Activated CD8-positive, alpha-beta memory T cell treated with anti-CD3 and anti-CD28 coated beads, Interleukin-2, amount 50 U/mL, for 24 hours (primary cell): ENCODE results near the gene FAM72B.
"Not testable (repeated sequence)": the region's sequence is repeated elsewhere in the genome, so short reads cannot be mapped to it uniquely, and the experiment has no call there.

ENCODE experiments used
- DNase-seq: peaks from one replicate; pipeline ENCODE4 v3.0.0-alpha.2; 2020; ENCODE audit errors: extremely low read depth

Gene FAM72B

GRCh38 chr1:121200232-121200631, 16.1 kb upstream of the FAM72B start:
- not testable (repeated sequence) for DNase-seq

DNA sequence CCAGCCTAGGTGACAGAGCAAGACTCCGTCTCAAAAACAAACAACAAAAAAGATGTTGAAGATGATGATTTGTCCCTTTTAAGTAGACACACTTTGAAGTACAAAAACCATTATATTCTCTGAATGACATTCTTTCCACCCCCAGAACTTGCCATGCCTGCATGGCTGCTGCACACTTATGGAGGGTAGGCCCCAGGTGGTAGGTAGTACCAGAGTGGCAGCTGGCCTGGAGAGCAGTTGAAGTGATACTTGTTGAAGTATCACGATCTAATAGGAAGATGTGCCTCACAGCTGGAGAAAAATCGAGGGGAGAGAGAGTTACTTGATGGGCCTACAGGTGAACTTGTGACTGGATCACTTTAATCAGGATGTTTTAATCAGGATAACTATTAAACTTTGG, 15.6 kb upstream of the FAM72B start:
- DNase-seq: not testable (repeated sequence)

DNA sequence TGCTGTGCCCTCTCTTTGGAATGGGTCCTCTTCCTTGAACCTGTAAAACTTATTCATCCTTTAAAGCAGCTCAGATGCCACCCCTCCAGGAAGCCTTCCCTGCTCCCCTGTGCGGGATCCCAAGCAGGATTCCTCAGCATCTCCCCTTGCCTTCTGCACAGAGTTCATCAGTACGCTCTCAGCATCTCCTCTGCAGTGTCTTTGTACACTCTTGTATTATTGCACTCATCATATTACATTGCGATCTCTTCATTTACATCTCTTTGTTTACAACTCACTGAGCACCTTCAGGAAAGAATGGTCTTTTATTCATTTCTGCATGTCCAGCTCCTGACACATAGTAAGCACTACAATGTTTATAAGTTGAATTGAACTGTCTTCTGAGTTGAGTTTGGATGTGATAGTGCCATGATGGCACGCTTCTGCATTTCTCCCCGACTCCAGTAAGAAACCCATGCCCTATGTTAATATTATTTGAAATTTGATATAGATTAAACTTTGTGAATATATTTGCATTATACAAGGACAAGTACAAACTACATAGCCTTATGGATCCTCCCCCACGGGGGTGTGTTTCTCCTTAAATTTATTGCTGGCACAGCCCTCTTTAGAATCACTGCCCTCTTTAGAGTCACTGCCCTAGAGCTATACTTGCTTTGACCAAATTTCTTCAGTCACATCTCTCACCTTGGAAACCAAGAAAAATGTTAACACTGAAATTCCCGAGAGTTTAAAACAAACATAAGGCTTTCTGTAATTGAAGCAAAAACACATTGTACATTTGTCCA, 13.1 kb upstream of the FAM72B start:
- DNase-seq: not testable (repeated sequence)

DNA sequence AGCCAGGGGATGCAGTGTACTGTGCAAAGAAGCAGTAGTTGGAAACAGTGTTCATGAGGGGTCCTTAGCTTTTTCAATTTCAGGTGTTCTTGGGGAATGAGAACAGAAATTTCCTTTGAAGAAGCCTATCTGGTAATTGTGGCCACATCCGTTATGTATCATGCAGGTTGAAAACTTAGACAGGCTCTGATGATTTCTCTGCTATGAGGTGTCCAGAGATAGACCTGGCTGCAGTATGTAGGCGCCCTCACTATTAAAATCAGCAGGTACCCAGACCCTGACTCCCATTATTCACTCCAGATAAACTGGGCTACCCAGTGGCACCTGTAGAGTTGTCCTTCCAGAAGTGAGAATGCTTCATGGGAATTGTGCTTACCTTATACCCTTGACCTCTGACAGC, 8.4 kb upstream of the FAM72B start:
- DNase-seq: not testable (repeated sequence)

- not testable (repeated sequence) for DNase-seq
Observed at GRCh38 chr1:121187914-121188313, 3.8 kb upstream of the FAM72B start.

DNA sequence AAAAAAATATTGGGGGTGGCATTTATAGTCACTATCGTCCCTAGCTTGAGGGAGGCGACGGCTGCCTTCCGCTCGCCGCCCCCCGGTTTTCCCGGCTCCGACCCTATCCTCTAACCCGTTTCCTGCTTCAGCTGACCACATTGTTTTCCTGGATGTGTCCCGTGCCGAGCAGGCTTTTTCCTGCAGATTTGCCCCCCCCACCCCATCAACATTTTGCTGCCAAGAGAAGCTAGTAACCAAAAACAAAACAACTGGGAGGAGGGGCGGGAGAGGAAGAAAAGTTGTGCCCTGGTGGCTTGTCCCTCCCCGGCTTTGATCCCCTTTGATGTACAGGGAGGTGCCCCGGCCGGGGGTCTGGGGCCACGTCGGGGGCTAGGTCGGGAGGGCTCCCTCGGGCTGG, 2.1 kb upstream of the FAM72B start:
- not testable (repeated sequence) for DNase-seq

GRCh38 chr1:121185140-121185708, 1.1 kb upstream of the FAM72B start:
- DNase-seq: not testable (repeated sequence)

DNA sequence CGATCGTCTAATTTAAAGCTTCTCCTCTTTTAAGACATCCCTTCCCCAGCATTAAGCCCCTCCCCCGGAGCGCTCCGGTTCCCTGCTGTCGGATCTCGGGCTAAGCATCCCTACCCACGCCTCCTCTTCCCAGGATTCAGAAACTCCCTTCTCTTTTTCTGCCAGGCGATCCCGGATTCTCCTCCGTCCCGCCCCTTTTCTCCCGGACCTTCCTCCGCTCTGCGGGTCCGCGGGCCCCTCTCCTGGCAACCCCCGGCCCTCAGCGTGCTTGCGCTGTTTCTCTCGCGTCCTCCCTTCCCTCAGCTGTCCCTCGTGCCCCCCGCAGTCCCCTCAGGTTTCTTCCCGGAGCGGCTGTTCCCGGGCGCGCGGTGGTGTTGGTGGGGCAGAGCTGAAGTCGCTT, 273 bp downstream of the FAM72B start:
- not testable (repeated sequence) for DNase-seq

GRCh38 chr1:121178197-121178596, 5.9 kb downstream of the FAM72B start:
- not testable (repeated sequence) for DNase-seq

GRCh38 chr1:121176649-121177048, 7.5 kb downstream of the FAM72B start:
- not testable (repeated sequence) for DNase-seq

DNA sequence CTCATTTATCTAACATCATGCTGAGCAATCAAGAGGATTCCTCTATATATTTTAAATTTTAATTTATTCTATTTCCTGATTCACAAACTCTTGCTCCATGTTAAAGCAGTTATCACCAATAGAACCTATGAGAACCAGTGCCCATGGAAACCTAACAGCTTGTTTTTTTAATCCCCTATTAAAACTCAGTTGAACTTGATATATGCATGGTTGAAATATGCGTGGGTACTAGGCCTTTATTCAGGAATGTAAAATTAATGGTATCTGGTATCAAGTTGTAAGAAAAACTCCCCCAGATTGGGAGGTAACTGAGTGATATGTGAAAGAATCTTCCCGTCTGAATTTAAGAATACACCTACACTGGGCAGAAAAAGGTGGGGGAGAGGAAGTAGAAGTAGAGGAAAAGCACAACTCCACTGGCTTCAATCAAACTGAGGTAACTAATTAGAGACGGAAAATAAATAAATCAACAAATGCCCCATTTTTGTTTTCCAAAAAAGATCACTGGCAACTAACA, 15.9 kb downstream of the FAM72B start:
- DNase-seq: not testable (repeated sequence)

GRCh38 chr1:121167225-121167738, 16.9 kb downstream of the FAM72B start:
- not testable (repeated sequence) for DNase-seq

DNA sequence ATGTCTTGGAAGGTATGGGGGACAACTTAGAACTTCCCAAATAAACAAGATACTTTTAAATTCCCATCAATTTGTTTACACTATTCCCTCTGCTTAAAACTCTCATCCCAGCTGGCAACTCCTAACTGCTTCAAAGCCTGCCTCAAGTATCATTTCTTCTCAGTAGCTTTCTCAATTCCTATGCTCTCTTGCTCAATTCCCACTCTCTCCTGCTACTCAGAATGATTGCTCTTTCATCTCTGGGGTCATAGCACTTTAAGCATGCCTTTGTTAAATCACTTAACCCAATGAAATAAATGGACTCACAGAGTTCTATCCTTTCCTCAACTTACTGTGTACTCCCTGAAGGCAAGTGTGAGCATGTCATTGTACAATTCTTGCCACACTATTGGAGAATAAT, 18.8 kb downstream of the FAM72B start:
- not testable (repeated sequence) for DNase-seq

DNA sequence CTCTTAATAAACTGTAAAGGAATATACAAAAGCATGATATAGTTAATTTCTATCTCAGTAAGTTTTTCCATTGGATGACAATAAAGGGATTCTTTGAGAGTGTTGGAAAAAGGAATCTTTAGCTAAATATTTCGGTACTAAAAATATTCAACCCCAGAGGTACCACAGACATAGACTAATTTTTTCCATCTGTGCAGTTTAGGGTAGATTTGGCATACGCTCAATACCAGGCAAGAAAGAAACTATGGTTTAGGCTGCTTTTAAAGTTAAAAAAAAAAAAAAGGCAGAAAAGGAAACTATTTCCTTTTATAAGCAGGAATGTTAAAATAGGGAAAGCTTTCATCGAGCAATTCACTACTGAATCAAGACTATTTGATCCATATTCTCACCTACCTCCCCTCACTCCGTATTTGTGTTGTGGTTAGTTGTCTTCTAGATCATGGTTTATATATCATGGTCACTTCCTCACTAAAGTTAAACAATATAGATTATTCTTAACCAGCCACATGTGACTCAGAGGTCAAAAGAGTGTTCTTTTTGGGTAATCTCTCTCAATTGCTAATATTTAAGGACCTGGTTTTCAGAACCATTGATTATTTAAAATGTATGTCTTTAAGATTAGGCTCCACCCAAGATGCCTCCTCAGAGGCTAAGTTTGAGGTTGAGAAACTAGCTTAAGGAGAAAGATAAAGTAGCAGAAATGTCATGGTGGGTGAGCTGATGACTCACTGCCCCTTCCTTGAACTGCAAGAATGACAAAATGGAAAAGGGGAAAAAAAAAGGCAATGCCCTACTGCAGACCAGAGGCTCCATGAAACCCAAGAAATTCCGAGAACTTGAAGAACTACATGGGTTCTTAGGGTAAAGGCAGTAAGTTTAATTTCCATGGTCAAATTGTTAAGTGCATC, 20.0 kb downstream of the FAM72B start:
- not testable (repeated sequence) for DNase-seq

GRCh38 chr1:121161199-121161901, 22.8 kb downstream of the FAM72B start:
- not testable (repeated sequence) for DNase-seq

DNA sequence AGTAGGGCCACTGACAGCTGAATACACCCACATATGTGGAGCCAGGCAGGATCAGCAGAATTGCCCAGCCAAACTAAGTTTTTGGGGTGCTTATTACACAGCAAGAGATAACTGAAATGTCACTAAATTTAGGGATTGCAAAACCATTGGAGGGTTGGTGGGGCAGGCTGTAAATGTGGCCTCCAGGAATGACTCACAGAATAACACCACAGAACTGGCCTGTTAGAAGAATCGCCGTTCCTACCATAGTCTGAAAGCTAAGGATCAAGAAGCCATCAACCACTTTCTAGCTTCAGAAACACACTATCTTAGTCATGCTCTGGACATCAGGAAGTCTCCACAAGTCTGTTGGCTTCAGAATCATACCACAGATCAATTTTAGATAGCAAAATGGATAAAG, 24.0 kb downstream of the FAM72B start:
- not testable (repeated sequence) for DNase-seq

DNA sequence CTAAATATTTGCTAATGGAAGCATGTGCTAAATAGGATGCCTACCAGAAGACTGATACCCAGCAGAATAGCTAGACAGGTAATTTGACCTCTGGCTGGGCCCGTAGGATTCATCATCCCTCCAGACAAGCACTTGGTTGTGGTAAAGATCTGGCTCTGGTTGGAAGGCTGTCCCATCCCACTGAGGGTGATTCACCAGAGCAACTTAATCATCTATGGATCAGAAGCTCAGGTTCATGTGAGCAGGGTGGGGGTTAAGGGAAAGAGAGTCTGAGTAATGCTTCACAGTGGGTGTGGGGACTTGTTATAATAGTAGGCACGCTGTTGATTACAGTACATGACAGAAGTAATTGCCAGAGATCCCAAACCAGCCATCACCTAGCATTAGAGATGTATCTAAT, 26.5 kb downstream of the FAM72B start:
- DNase-seq: not testable (repeated sequence)

DNA sequence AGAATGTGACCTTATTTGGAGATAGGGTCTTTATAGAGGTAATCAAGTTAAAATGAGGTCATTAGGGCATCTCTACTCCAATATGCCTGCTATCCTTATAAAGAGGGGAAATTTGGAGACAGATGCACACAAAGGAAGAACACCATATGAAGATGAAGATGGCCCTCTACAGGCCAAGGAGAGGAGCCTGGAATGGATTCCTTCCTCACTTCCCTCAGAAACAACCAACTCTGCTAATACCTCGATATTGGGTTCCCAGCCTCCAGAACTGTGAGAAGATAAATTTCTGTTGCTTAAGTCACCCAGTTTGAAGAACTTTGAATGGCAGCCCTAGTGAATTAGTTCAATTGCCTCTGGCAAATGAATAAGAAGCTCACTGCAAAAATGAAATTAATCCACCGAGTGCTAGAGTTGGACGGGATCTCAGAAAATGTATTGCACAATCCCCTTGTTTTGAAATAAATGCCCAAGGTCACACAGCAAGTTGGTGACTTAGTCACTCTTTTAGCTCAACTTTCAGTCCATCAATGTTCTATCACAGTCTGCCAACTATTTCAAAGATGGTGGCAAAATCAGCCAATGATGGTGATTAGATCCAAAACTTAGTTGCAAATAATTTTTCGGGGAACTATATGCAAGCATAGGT, 27.1 kb downstream of the FAM72B start:
- DNase-seq: not testable (repeated sequence)

DNA sequence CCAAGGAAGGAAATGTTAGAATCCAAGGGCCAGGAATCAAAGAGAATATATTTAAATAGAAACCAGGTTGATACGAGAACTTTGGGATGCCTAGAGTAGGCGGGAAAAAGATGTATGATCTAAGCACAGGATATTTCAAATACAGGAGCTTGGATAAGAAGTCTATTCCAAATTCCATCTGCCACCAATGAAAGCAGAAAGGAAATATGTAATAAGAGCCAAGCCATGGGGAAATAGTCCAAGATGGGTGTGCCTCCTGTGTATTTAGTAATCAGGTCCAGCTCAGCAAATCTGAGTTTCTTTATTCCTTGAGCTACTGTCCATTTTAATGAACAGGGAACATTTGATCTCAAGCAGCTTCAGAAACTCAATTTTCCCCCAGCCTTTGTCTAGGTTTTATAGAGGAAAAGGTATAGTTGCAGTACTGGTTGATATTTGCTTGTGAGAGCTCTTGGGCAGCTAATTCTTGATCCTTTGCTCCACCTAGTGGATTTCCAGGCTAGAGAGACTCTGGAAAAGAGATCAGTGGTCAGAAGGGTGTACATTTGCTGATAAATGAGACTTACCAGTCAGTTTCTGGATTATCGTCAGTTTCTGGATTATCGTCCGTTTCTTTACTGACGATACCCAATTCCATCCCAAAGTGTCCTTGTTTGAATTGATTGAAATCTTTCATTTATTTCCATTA, 28.3 kb downstream of the FAM72B start:
- not testable (repeated sequence) for DNase-seq

- DNase-seq: not testable (repeated sequence)
Observed at GRCh38 chr1:121154811-121155210, 29.3 kb downstream of the FAM72B start.
